ENCODE data around the gene SAG.

DNA sequence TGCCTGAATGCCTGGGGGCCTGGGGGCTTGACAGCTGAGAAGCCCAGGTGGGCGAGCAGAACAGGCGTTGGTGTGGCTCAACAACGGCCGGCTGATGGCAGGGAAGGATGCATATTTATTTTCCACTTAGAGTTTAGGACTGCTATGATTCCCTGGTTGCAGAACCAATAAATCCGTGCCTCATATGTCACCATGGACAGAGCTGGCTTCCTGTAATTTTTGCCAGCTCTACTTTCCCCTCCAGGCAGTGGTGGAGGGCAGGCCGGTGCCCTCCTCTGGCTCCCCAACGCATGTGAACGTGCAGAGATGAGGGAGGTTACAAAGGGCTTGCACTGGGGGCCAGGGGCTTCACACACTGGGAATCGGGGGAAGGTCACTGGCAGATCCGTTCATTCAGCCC, 18.2 kb downstream of the SAG start:
- TF ChIP-seq, protein P1, sequence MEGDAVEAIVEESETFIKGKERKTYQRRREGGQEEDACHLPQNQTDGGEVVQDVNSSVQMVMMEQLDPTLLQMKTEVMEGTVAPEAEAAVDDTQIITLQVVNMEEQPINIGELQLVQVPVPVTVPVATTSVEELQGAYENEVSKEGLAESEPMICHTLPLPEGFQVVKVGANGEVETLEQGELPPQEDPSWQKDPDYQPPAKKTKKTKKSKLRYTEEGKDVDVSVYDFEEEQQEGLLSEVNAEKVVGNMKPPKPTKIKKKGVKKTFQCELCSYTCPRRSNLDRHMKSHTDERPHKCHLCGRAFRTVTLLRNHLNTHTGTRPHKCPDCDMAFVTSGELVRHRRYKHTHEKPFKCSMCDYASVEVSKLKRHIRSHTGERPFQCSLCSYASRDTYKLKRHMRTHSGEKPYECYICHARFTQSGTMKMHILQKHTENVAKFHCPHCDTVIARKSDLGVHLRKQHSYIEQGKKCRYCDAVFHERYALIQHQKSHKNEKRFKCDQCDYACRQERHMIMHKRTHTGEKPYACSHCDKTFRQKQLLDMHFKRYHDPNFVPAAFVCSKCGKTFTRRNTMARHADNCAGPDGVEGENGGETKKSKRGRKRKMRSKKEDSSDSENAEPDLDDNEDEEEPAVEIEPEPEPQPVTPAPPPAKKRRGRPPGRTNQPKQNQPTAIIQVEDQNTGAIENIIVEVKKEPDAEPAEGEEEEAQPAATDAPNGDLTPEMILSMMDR (IDR thresholded peaks at IDR 0.05; ENCODE audit: low read depth, low read length, missing input control) = no peak
- TF ChIP-seq NR2F2 (IDR thresholded peaks at IDR 0.05) (no peak), RXRA (IDR thresholded peaks at IDR 0.05) (no peak), HNF4G (IDR thresholded peaks at IDR 0.05) (no peak), JUND (IDR thresholded peaks at IDR 0.05) (no peak), RAD21 (IDR thresholded peaks at IDR 0.05) (no peak), YY1 (IDR thresholded peaks at IDR 0.05) (no peak), HNF4A (conservative IDR thresholded peaks at IDR 0.05) (no peak), SP1 (IDR thresholded peaks at IDR 0.05) (no peak)
- TF ChIP-seq, protein P2, sequence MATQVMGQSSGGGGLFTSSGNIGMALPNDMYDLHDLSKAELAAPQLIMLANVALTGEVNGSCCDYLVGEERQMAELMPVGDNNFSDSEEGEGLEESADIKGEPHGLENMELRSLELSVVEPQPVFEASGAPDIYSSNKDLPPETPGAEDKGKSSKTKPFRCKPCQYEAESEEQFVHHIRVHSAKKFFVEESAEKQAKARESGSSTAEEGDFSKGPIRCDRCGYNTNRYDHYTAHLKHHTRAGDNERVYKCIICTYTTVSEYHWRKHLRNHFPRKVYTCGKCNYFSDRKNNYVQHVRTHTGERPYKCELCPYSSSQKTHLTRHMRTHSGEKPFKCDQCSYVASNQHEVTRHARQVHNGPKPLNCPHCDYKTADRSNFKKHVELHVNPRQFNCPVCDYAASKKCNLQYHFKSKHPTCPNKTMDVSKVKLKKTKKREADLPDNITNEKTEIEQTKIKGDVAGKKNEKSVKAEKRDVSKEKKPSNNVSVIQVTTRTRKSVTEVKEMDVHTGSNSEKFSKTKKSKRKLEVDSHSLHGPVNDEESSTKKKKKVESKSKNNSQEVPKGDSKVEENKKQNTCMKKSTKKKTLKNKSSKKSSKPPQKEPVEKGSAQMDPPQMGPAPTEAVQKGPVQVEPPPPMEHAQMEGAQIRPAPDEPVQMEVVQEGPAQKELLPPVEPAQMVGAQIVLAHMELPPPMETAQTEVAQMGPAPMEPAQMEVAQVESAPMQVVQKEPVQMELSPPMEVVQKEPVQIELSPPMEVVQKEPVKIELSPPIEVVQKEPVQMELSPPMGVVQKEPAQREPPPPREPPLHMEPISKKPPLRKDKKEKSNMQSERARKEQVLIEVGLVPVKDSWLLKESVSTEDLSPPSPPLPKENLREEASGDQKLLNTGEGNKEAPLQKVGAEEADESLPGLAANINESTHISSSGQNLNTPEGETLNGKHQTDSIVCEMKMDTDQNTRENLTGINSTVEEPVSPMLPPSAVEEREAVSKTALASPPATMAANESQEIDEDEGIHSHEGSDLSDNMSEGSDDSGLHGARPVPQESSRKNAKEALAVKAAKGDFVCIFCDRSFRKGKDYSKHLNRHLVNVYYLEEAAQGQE (IDR thresholded peaks at IDR 0.05) = no peak
- TF ChIP-seq, protein P3, sequence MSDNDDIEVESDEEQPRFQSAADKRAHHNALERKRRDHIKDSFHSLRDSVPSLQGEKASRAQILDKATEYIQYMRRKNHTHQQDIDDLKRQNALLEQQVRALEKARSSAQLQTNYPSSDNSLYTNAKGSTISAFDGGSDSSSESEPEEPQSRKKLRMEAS (IDR thresholded peaks at IDR 0.05) = no peak
- TF ChIP-seq, protein P4, sequence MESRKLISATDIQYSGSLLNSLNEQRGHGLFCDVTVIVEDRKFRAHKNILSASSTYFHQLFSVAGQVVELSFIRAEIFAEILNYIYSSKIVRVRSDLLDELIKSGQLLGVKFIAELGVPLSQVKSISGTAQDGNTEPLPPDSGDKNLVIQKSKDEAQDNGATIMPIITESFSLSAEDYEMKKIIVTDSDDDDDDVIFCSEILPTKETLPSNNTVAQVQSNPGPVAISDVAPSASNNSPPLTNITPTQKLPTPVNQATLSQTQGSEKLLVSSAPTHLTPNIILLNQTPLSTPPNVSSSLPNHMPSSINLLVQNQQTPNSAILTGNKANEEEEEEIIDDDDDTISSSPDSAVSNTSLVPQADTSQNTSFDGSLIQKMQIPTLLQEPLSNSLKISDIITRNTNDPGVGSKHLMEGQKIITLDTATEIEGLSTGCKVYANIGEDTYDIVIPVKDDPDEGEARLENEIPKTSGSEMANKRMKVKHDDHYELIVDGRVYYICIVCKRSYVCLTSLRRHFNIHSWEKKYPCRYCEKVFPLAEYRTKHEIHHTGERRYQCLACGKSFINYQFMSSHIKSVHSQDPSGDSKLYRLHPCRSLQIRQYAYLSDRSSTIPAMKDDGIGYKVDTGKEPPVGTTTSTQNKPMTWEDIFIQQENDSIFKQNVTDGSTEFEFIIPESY (IDR thresholded peaks at IDR 0.05) = no peak

Data from liver (tissue), 3 donors.